GM18907 (cell line): ENCODE measurements around the gene SLC22A7.
A peak's percentile ranks its signal among the peaks of the same experiment; 100 is the strongest.

Experiments used
- ATAC-seq: cut with Tn5 transposase; IDR thresholded peaks from one replicate; pipeline ENCODE4 v1.9.1; 2021; ENCODE audit warnings: mild to moderate bottlenecking, moderate library complexity; ENCODE audit not compliant: unreplicated experiment

Gene SLC22A7, protein sequence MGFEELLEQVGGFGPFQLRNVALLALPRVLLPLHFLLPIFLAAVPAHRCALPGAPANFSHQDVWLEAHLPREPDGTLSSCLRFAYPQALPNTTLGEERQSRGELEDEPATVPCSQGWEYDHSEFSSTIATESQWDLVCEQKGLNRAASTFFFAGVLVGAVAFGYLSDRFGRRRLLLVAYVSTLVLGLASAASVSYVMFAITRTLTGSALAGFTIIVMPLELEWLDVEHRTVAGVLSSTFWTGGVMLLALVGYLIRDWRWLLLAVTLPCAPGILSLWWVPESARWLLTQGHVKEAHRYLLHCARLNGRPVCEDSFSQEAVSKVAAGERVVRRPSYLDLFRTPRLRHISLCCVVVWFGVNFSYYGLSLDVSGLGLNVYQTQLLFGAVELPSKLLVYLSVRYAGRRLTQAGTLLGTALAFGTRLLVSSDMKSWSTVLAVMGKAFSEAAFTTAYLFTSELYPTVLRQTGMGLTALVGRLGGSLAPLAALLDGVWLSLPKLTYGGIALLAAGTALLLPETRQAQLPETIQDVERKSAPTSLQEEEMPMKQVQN

DNA sequence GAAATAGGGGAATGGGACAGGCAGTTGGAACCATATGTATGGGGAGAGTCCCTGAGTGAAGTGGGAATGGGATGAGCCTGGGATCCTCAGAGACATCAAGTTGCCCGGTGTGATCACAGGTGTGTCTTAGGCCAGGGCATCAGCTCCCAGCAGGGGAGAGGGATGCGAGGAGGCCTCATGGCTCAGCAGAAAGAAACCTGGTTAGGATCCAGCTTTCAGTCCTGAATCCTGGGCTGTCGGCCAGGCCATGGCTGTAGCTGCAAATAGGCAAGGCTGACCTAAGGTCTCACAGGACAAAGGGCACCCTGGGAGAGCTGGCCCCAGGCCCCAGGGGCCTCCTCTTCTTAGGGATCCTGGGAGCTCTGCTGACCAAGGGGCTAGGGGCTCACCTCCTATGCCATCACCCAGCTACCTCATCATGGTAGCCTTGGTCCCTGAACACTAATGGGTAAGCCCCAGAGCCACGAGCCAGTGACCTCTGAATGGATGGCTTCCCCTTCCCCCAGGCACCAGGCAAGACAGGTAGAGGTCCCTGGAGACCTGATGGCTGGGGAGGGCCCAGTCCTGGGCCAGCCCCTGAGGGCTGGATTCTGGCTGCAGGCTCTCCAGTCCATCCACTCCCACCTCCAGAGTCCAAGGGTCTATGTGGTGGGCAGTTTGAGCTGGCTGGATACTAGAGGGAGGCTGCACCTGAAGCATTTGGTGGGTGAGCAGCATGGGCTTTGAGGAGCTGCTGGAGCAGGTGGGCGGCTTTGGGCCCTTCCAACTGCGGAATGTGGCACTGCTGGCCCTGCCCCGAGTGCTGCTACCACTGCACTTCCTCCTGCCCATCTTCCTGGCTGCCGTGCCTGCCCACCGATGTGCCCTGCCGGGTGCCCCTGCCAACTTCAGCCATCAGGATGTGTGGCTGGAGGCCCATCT lies at the start of gene SLC22A7:
SLC22A7 (plus strand) TSS at position 617 of the 921 bp plus-strand sequence; CDS start at position 716, 99 bp downstream.
- no peak for ATAC-seq

DNA sequence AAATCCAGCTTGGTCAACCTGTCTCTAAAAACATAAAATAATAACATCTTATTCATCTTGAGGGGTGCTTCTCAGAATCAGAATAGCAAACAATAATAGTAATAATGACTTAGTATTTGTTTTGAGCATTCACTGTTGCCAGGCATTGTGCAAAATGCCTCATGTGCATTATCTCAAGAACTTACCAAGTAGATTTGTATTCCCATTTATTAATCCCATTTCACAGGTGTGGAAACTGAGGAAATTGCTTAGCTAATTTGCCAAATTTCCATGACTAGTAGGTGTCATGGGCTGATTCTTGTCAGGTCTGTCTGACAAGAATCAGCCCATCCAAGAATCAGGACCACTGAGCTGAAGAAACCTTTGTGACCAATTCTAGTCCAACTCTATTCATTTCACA lies 49.3 kb upstream of the SLC22A7 start:
- ATAC-seq: no peak

DNA sequence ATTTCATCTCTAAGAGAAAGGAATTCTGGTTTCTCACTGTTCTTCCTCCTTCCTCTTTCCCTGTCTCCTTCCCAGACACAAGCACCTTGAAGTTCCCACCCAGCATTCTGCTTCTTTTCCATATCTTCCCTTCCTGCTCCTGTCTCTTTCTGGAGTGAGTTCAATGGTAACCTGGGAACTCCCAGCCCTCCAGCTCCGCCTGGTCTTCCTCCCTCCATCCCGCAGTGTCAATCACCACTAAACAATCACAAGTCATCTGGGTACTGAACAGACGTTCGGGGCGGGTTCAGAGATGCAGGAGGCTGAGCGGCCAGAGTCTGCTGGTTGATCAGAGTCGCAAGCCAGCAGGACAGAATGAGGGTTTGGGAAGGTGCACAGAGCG lies 47.1 kb upstream of the SLC22A7 start:
- no peak for ATAC-seq

DNA sequence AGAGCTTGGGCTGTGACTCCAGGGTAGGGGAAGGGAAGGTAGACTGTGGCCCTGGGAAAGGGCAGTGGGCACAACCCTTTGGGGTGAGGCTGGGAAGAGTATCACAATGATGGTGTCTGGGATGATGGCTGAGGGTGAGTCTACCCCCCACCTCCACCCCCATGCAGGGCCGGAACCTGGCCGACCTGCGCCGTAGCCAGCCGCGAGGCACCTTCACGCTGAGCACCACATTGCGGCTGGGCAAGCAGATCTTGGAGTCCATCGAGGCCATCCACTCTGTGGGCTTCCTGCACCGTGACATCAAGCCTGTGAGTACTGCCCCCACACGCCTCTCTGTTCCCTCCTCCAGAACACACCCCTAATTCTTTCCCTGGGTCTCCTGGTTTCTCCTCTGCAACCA lies 44.7 kb upstream of the SLC22A7 start:
- ATAC-seq: no peak

DNA sequence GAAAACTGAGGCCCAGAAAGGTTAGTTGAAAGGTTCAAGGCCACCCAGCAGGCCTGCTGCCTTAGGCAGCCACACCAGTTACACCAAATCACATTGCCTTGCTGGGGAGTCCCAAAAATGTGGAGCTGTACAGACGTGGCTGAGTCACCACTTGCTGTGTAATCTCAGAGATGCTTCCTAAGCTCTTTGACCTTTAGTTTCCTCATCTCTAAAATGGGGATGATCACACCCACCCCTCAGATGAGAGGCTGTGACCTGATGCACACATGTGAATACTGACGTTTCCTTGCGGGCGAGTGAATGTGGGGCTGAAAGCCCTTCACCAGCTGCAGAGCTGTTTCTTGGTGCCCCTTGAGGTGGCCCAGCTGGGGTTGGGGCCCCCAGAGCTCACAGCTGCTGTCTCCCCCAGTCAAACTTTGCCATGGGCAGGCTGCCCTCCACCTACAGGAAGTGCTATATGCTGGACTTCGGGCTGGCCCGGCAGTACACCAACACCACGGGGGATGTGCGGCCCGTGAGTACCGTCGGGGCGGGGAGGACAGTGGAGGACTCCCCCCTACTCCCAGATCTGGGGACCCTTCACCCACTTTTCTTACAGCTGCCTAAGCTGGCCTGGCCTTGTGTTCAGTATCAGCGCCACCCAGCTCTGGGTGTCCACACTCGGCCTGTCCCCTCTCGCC lies 43.8 kb upstream of the SLC22A7 start:
- no peak for ATAC-seq

DNA sequence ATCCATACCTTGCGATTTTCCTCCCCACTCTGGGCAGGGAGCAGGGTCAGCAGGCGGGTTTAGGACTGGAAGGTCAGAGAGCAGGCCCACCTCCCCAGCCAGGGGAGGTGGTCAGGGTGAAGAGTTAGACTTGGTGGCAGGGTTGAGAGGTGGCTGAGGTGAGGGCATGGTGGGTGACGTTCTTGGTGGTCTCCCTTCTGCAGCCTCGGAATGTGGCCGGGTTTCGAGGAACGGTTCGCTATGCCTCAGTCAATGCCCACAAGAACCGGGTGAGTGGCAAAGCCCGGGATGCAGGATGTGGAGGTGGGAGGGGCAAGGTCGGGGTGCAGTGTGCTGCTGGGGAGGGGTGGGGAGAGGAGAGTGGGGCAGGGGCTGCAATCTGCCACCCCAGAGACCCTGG lies 43.2 kb upstream of the SLC22A7 start:
- ATAC-seq: no peak

DNA sequence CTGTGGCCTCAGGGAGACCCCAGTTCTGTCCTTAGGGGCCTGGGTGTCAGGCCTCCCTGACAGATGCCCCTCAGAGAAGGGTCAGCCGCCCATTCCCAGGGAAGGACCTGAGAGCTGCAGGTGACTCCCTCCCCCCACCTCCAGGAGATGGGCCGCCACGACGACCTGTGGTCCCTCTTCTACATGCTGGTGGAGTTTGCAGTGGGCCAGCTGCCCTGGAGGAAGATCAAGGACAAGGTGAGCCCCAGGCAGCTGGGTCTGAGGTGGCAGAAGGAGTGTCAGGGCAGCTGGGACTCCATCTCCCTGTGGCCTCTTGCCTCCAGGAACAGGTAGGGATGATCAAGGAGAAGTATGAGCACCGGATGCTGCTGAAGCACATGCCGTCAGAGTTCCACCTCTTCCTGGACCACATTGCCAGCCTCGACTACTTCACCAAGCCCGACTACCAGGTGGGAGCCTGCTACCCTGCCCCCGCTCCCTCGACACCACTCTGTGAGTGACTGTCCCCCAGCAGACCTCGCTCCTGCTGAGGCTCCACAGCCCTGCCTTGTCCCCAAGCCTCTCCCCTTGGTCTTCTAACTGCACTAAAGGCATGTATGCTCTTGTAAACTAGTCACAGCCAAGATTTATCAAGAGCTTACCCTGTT lies 42.5 kb upstream of the SLC22A7 start:
- no peak for ATAC-seq

DNA sequence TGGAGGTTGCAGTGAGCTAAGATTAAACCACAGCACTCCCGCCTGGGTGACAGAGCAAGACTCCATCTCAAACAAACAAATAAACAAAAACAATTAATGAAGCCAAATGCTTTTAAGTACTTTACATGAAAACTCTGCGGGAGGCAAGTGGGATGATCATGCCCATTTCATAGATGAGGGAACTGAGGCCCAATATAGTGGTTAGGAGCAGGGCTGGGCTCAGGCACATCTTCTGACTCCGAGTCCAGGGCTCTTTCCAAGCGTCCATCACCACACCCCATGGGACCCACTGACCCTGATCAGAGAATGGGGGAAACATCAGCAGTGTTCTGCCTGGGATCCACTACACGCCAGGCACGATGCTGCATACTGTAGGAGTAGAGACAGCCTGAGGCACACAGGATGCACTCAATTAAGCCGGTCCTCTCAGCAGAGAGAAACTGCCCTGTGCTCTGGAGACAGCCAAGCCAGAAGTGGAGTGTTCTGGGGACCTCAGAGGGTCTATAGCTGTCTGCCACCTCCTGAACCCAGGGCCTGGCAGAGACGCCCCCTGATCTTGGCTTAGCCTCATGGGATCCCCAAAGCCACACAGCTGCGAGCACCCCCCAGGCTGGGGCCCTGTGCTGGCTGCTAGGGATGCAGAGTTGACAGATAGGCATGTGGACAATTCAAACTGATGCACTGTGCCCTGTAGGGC lies 41.2 kb upstream of the SLC22A7 start:
- no peak for ATAC-seq

DNA sequence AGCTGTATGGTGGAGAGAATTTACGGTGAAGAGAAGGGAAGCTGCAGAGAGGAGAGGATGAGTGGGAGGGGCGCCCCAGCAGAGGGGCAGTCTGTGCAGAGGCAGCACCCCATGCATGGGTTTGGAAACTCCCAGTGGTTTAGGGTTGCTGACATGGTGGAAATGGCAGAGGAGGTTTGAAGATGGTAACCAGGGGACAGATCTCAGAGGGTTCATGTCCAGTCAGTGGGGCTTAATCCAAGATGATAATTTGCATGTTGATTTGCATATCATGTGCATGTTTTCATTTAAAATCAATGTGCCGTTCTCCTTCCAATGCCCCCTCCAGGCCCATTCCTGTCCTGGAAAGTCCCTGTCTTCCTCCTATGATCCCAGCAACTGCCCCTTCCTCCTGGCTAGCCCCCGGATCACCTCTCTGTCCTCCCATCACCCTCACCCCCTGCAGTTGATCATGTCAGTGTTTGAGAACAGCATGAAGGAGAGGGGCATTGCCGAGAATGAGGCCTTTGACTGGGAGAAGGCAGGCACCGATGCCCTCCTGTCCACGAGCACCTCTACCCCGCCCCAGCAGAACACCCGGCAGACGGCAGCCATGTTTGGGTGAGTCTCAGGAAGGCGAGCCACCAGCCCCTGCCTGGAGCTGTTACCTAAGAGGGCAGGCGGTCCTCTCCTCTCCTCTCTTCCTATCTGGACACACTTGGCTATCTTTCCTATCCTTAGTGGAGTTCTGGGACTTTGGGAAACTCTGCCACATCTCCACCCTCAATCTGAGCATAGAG lies 40.5 kb upstream of the SLC22A7 start:
- ATAC-seq: no peak

DNA sequence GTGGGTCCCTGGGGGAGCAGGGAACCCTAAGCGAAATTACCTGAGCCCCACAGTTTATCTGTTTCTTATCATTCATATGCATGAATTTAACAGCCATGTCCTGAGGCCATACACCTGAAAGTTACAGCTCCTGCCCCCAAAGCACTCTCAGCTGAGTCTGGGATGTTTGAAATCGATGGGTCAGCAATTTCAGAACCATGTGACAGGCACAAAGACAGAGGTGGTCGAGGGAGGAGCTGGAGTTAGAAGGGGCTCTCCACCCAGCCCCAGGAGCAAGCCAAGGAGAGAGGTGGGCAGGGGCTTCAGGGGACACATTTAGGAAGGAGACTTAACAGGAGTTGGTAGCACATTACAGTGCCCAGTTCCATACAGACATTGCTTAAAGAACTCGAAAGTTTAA lies 39.9 kb upstream of the SLC22A7 start:
- no peak for ATAC-seq

DNA sequence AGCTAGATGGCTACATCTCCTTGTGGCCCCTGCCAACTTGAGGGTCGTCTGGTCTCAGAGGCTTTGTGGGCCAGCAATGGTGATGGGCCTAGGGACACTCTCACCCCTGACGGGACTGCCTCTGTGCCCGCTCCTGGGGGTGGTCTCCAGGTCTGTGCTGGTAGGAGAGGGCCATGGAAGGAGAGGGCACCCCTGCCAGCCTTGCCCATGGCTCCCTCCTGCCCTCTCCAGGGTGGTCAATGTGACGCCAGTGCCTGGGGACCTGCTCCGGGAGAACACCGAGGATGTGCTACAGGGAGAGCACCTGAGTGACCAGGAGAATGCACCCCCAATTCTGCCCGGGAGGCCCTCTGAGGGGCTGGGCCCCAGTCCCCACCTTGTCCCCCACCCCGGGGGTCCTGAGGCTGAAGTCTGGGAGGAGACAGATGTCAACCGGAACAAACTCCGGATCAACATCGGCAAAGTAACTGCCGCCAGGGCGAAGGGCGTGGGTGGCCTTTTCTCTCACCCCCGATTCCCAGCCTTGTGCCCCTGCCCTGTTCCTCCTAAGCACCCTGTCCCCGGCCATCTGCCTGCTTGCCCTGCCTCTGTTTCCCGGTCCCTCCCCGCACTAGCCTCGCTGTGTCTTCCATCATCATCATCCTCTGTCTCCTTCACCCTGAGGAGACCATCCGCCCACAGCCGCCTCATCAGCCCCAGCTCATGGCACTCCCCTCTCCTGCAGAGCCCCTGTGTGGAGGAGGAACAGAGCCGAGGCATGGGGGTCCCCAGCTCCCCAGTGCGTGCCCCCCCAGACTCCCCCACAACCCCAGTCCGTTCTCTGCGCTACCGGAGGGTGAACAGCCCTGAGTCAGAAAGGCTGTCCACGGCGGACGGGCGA lies 39.0 kb upstream of the SLC22A7 start:
- ATAC-seq: no peak

DNA sequence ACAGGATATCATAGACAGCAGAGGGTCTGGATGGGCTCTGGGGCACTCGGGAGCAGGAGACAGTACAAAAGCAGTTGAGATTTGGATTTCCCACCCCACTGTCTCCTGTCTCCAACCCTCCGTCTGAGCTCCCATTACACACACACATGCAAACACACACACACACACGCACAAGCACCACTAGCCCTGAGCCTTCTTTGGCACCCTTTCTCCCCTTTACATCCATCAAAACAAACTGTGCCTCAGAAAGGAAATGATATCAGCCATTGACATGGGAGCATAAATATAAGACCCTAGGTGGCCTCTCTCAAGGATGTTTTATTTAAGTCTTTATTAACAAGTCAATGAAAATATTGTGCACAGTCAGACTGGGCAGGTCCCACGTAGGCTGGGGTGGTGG lies 37.3 kb upstream of the SLC22A7 start:
- no peak for ATAC-seq

DNA sequence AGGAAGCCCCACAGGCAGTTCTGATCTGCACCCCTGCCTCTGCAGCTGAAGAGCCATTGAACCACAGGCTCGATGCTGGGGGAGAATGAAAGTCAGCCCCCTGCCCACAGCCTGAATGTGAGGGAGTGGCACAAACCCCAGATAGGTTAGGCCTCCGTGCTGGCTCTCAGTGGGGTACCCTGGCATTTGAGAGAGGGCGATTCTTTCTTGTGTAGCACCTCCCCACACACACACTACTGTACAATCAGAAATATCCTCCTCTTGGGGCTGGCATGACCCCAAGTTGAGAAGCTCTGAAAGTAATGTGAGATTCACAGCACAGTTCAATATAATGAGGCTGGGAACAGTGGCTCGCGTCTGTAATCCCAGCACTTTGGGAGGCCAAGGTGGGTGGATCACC lies 36.9 kb upstream of the SLC22A7 start:
- no peak for ATAC-seq

DNA sequence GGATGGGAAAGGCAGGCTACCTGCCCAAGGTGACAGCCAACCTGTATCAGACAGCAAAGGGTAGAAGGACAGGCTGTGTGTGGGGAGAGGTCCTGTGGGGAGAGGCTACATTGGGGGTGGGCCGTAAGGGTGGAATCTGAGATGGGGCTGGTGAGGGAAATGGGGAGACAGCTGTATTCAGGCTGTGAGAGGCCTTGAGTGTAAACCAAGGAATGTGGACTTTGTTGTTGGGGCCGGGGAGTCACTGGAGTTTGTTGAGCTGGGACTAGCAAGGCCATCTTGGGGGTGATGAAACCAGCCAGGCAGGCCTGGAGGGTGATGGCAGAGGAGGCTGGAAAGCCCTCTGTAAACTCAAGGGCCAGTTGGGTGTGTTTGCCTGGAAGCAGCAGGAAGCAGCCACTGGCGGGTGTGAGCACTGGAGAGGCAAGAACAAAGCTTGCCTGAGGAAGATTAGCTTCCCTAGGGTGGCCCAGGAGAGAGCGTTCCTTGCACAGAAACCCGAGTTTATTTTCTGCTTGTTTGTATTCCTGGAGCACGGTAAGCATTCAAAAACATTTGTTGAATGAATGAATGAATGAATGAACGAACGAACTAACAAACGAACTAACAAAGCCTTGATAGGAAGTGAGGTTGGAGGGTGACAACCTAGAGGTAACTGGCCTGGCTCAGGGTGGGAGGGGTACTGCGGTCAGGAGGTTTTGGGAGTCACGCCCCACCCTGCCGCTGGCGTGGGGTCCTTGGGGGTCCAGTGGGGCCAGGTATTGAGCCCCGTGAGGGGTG lies 35.9 kb upstream of the SLC22A7 start:
- ATAC-seq: no peak

DNA sequence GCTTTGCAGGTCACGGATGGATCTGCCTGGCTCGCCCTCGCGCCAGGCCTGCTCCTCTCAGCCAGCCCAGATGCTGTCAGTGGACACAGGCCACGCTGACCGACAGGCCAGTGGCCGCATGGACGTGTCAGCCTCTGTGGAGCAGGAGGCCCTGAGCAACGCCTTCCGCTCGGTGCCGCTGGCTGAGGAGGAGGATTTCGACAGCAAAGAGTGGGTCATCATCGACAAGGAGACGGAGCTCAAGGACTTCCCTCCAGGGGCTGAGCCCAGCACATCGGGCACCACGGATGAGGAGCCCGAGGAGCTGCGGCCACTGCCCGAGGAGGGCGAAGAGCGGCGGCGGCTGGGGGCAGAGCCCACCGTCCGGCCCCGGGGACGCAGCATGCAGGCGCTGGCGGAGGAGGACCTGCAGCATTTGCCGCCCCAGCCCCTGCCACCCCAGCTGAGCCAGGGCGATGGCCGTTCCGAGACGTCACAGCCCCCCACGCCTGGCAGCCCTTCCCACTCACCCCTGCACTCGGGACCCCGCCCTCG lies 35.2 kb upstream of the SLC22A7 start:
- ATAC-seq: peak; percentile 14

DNA sequence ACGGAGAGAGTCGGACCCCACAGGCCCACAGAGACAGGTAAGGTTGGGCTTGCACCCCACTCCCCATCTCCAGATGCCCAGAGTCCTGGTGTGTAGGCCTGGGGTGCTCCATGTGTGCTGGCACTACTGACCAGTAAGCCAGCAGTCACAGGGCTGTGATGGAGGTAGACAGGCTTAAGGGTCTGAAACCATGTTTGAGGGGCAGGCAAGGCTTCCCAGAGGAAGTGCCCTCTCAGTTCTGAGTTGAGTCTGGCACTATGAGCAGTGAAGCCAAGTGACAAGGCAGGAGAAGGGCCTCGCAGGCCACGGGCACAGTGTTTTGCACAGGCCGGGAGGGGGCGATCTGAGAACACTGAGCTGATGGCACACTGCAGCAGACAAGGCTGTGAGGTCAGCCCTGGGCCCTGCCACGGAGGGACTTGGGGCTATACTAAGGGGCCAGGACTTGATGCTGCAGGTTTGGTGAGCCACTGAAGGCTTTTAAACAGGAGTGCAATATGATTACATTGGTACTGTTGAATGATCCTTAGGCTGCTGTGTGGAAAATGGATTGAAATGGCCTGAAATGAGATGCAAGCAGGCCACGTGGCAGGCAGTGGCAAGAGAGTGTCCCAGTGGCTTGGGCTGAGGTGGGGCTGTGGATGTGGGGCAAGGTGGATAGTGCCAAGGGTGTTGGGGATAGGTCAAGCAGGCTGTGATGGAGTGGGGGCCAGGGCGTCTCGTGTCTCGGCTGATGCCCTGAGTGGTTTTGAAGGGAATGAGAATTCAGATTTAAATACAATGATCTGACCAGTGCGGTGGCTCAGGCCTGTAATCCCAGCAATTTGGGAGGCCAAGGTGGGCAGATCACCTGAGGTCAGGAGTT lies 34.5 kb upstream of the SLC22A7 start:
- ATAC-seq: peak; percentile 74
